ENCODE results near the gene TMEM38A.

DNA sequence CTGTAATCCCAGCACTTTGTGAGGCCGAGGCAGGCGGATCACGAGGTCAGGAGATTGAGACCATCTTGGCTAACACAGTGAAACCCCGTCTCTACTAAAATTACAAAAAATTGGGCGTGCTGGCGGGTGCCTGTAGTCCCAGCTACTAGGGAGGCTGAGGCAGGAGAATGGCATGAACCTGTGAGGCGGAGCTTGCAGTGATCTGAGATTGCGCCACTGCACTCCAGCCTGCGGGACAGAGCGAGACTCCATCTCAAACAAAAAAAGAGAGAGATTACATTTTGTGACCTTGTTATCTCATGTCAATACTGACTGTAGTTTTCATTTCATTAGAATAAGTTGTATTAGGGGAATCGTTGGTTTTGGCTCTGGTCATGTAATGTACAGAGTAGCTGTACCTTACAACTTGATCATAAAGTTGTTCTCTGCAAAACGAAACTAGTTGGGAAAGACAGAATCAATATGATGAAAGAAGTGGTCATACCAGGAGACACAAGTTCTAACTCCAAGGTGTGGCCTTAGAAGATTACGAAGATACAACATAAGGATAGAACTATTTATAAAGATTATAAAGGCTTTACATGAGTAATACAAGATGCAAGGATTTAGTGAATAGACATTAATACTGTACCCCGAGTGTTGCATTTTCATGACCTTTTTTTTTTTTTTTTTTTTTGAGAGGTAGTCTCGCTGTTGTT, 15.3 kb downstream of the TMEM38A start:
- TF ChIP-seq, protein P1, sequence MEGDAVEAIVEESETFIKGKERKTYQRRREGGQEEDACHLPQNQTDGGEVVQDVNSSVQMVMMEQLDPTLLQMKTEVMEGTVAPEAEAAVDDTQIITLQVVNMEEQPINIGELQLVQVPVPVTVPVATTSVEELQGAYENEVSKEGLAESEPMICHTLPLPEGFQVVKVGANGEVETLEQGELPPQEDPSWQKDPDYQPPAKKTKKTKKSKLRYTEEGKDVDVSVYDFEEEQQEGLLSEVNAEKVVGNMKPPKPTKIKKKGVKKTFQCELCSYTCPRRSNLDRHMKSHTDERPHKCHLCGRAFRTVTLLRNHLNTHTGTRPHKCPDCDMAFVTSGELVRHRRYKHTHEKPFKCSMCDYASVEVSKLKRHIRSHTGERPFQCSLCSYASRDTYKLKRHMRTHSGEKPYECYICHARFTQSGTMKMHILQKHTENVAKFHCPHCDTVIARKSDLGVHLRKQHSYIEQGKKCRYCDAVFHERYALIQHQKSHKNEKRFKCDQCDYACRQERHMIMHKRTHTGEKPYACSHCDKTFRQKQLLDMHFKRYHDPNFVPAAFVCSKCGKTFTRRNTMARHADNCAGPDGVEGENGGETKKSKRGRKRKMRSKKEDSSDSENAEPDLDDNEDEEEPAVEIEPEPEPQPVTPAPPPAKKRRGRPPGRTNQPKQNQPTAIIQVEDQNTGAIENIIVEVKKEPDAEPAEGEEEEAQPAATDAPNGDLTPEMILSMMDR (IDR thresholded peaks at IDR 0.05), result no peak
- no peak for TF ChIP-seq EZH2 (IDR thresholded peaks at IDR 0.05)
- TF ChIP-seq EZH2phosphoT487 (IDR thresholded peaks at IDR 0.05), result no peak
